GM12878 (cell line): ENCODE results near the gene ZNF350. TPM values are rescaled to one million over a fixed set of nuclear protein-coding genes. Genes with fewer than 3 reads are reported as not detected.

Experiments used
- ATAC-seq: fragments of 200-7000 bp; cut with Tn5 transposase; 3 replicates; pipeline ENCODE4 v1.9.1; 2020; ENCODE audit warnings: mild to moderate bottlenecking, moderate library complexity
- BruUV-seq: library from RNA; stranded (reverse); fragments of 400-500 nt; replicated peaks from 2 replicates; lab custom pipeline; 2021; lab: Mats Ljungman, UMichigan
- CTCF ChIA-PET: fragments of 300-600 bp; sonication (Branson Sonifier 250); formaldehyde crosslinking; extraction: SDS; loops from one replicate; lab custom pipeline; 2021; ENCODE audit warnings: inconsistent platforms; lab: Yijun Ruan, JAX
- POLR2A ChIA-PET: fragments of 350-600 bp; formaldehyde crosslinking; extraction: SDS; loops from one replicate; lab custom pipeline; 2021; ENCODE audit warnings: inconsistent platforms; lab: Charles Lee
- RAD21 ChIA-PET: fragments of 300-600 bp; sonication (Branson Sonifier 250); formaldehyde crosslinking; loops from one replicate; lab custom pipeline; 2023; ENCODE audit warnings: antibody characterized with exemption; ENCODE audit not compliant: unreplicated experiment; lab: Charles Lee
- SMC1A ChIA-PET: fragments of 300-600 bp; sonication (Branson Sonifier 250); formaldehyde crosslinking; loops from one replicate; lab custom pipeline; 2023; ENCODE audit not compliant: unreplicated experiment, uncharacterized antibody; lab: Charles Lee
- DNase-seq: peaks from one replicate; pipeline ENCODE4 v3.0.0-alpha.2; 2011; ENCODE audit warnings: low read depth, low spot score
- FAIRE-seq: peaks from 3 replicates; lab custom pipeline; 2011; peaks lifted over from hg19 to GRCh38; lab: Jason Lieb, UNC
- H2AFZ ChIP-seq: 2 replicates; pipeline ENCODE4 v1.6.0; 2011; ENCODE audit warnings: low read depth, low read length, control low read depth; ENCODE audit not compliant: control insufficient read depth
- H3K27ac ChIP-seq: 2 replicates; pipeline ENCODE4 v1.5.1; 2011; ENCODE audit warnings: control low read depth; ENCODE audit not compliant: control insufficient read depth, insufficient read depth
- H3K27me3 ChIP-seq, 2 experiments: replicated peaks in 1 of 2; 2 replicates each; pipeline versions ENCODE4 v1.6.0 to v1.6.1; 2011; ENCODE audit warnings: low read length in 1 of 2; ENCODE audit not compliant: control insufficient read depth in 2 of 2, insufficient read depth in 2 of 2
- H3K36me3 ChIP-seq, 2 experiments: 2 replicates each; pipeline ENCODE4 v1.5.1; 2011; ENCODE audit warnings: low read length in 1 of 2; ENCODE audit not compliant: control insufficient read depth in 2 of 2, insufficient read depth in 2 of 2
- H3K4me1 ChIP-seq: 2 replicates; pipeline ENCODE4 v1.6.1; 2011; ENCODE audit warnings: mild to moderate bottlenecking, low read length, moderate library complexity, mixed read lengths; ENCODE audit not compliant: control insufficient read depth, insufficient read depth
- H3K4me2 ChIP-seq: 2 replicates; pipeline ENCODE4 v1.6.0; 2011; ENCODE audit warnings: control low read depth; ENCODE audit not compliant: control insufficient read depth, insufficient read depth
- H3K4me3 ChIP-seq: fragments of 200-600 bp; sonication (generic); 2 replicates; pipeline ENCODE4 v1.5.1; 2016
- H3K79me2 ChIP-seq: 2 replicates; pipeline ENCODE4 v1.6.0; 2011; ENCODE audit warnings: low read length; ENCODE audit not compliant: control insufficient read depth, insufficient read depth
- H3K9ac ChIP-seq: 2 replicates; pipeline ENCODE4 v1.8.0; 2011; ENCODE audit warnings: low read length, control low read depth, mixed read lengths; ENCODE audit not compliant: control insufficient read depth, insufficient read depth
- H3K9me3 ChIP-seq: replicated peaks from 3 replicates; pipeline ENCODE4 v1.5.1; 2011; ENCODE audit warnings: mild to moderate bottlenecking, low read length; ENCODE audit not compliant: control insufficient read depth, insufficient read depth
- H4K20me1 ChIP-seq: 2 replicates; pipeline ENCODE4 v1.6.0; 2011; ENCODE audit not compliant: control insufficient read depth, insufficient read depth
- ATF3 ChIP-seq: IDR thresholded peaks from 2 replicates; pipeline ENCODE4 v1.6.1; 2011; ENCODE audit warnings: low read depth, mild to moderate bottlenecking, low read length, moderate library complexity, borderline replicate concordance; ENCODE audit errors: extremely low read depth
- CHD2 ChIP-seq: IDR thresholded peaks from 2 replicates; pipeline ENCODE4 v1.6.1; 2011; ENCODE audit warnings: low read depth, low read length, improper control_type of control experiment, borderline replicate concordance
- CREM ChIP-seq: IDR thresholded peaks from 2 replicates; pipeline ENCODE4 v1.6.1; 2014; ENCODE audit warnings: antibody characterized with exemption, low read depth
- E4F1 ChIP-seq: fragments of 450-650 bp; IDR thresholded peaks from 2 replicates; pipeline ENCODE4 v1.6.1; 2018; ENCODE audit warnings: borderline replicate concordance, mild to moderate bottlenecking; ENCODE audit not compliant: partially characterized antibody
- ELK1 ChIP-seq: IDR thresholded peaks from 2 replicates; pipeline ENCODE4 v1.6.1; 2012; ENCODE audit warnings: low read depth, low read length, improper control_type of control experiment
- ESRRA ChIP-seq: IDR thresholded peaks from 2 replicates; pipeline ENCODE4 v1.6.1; 2012; ENCODE audit warnings: mild to moderate bottlenecking, low read length, improper control_type of control experiment
- FOXK2 ChIP-seq: fragments of 450-650 bp; IDR thresholded peaks from 2 replicates; pipeline ENCODE4 v1.6.1; 2017; ENCODE audit warnings: mild to moderate bottlenecking, moderate library complexity
- JUND ChIP-seq: IDR thresholded peaks from 2 replicates; pipeline ENCODE4 v1.6.1; 2012; ENCODE audit warnings: low read depth, mild to moderate bottlenecking, low read length, improper control_type of control experiment, moderate library complexity
- NR2F1 ChIP-seq: fragments of 450-650 bp; conservative IDR thresholded peaks from 2 replicates; pipeline ENCODE4 v1.6.1; 2017; ENCODE audit warnings: mild to moderate bottlenecking
- SRF ChIP-seq, 2 experiments: IDR thresholded peaks; 2 replicates each; pipeline ENCODE4 v1.6.1; 2011; ENCODE audit warnings: low read depth in 2 of 2, low read length in 2 of 2, mild to moderate bottlenecking in 1 of 2, moderate library complexity in 1 of 2
- ZBED1 ChIP-seq: IDR thresholded peaks from 2 replicates; pipeline ENCODE4 v1.6.1; 2016; ENCODE audit warnings: borderline replicate concordance
- WGBS: methylation state at CpG from one replicate; pipeline ENCODE4 v1.1.6; 2016; ENCODE audit warnings: low lambda C conversion rate; ENCODE audit not compliant: insufficient replicate concordance, insufficient coverage; ENCODE audit errors: missing lambda C conversion rate; 5-methylcytosine and 5-hydroxymethylcytosine counted together
- in situ Hi-C: fragments of 300-500 bp; cut with MboI; formaldehyde crosslinking; loops from 9 replicates; pipeline ENCODE4 v1.14.3; 2018; ENCODE audit warnings: mixed read lengths
- intact Hi-C: fragments of 100-400 bp; cut with micrococcal nuclease; formaldehyde crosslinking; loops from one replicate; pipeline ENCODE4 v1.14.2; 2022; ENCODE audit not compliant: unreplicated experiment
- polyA plus RNA-seq, 11 experiments: library from polyadenylated mRNA; depleted of rRNA in 4 of 11; unstranded in 6 of 11; stranded (reverse) in 5 of 11; fragments of >200 nt; fragmentation: Nextera tagmentation in 4 of 11; fragmentation: Illumina TruSeq in 1 of 11; extraction: Ambion mirVana in 4 of 11; extraction: Trizol in 1 of 11; gene quantifications; 1 replicate in 1 of 11; 2 replicates in 10 of 11; pipeline versions ENCODE4 v1.2.1 to v1.2.3, GENCODE V29; 2011 to 2016; ENCODE audit warnings: inconsistent platforms in 2 of 11, missing spikeins in 2 of 11, low read depth in 1 of 11
- total RNA-seq, 4 experiments: library from RNA; depleted of rRNA in 3 of 4; stranded (reverse); fragments of >200 nt in 3 of 4; fragmentation: Illumina TruSeq in 1 of 4; extraction: Trizol in 1 of 4; gene quantifications; 2 replicates each; pipeline versions ENCODE4 v1.2.1 to v1.2.3, GENCODE V29; 2013 to 2021

The ZNF350 gene
- total and polyA plus RNA-seq, 10 of the 15 experiments (the other 5 are each of a cell fraction or from before 2014, with no cell fraction given) = 6.4 to 11.8 (median 10.0) TPM

GRCh38 chr19:51927859-51928258 is 58.8 kb downstream of the ZNF350 start:
- intact Hi-C loops (loop anchor here (2.0 to 10.0 kb wide), 3 partner anchors 59 to 309 kb away; partner anchors contain the start of genes ZNF350 and ZNF432), in situ Hi-C loops (no loop called here)
- ChIA-PET POLR2A (no interaction called here), RAD21 (no interaction called here), CTCF (no interaction called here), SMC1A (no interaction called here)
- no TSS peak for BruUV-seq
- peak overlapping the region; percentile 100 for H2AFZ ChIP-seq
- no peaks in the 10 kb centered on the region for H4K20me1 ChIP-seq
- peak overlapping the region; percentile 87 for H3K9ac ChIP-seq
- FAIRE-seq = no peak
- peak overlapping the region; percentile 28 for H3K4me2 ChIP-seq
- no peaks in the 10 kb centered on the region for H3K27me3 ChIP-seq
- no peak for ATAC-seq
- no peak for DNase-seq
- H3K4me1 ChIP-seq = 0 out of 2 replicates have a peak, but pooled peaks cover 2% of the 10 kb centered on the region
- H3K27ac ChIP-seq = peak overlapping the region; percentile 70; the same call in 1 of the 2 replicates
- WGBS = 35% methylated on average over 13 of the region's 13 CpGs
- no peak for TF ChIP-seq ZBED1
- no peak for TF ChIP-seq SRF (IDR thresholded peaks at IDR 0.05; ENCODE audit: low read depth in 2 of 2, low read length in 2 of 2)
- no peak for TF ChIP-seq CREM
- peak overlapping the region; percentile 77 for H3K4me3 ChIP-seq
- peaks cover 6% of the 10 kb centered on the region for H3K79me2 ChIP-seq
- H3K36me3 ChIP-seq = peaks cover under 1 to 7% of the 10 kb centered on the region in 2 experiments; a peak in 3 of 4 replicates
- H3K9me3 ChIP-seq = peaks cover 12% of the 10 kb centered on the region; the same call in 2 of the 3 replicates

GRCh38 chr19:51926784-51927741 is 59.6 kb downstream of the ZNF350 start, which contains the start of gene ZNF613:
TSS of gene ZNF613 (plus strand) at chr19:51927472. CDS start at chr19:51936221, 8,749 bp downstream.
- ChIA-PET POLR2A (no interaction called here), RAD21 (no interaction called here), CTCF (no interaction called here), SMC1A (no interaction called here)
- H3K4me1 ChIP-seq = 0 out of 2 replicates have a peak, but pooled peaks cover 2% of the 10 kb centered on the region
- H3K27me3 ChIP-seq = no peaks in the 10 kb centered on the region
- peaks cover 6% of the 10 kb centered on the region for H3K79me2 ChIP-seq
- WGBS = 2% methylated on average over 48 of the region's 52 CpGs
- intact Hi-C loops = loop anchor here (2.0 to 10.0 kb wide), 3 partner anchors 60 to 310 kb away; partner anchors contain the start of genes ZNF350 and ZNF432
- no TSS peak for BruUV-seq
- H4K20me1 ChIP-seq = no peaks in the 10 kb centered on the region
- ATAC-seq = peak; percentile 97
- peak within 1 kb of the TSS; percentile 28 for H3K4me2 ChIP-seq
- H3K36me3 ChIP-seq = peaks cover 0 to 7% of the 10 kb centered on the region in 2 experiments; a peak in 1 of 4 replicates
- H3K4me3 ChIP-seq = peak within 1 kb of the TSS; percentile 77
- peak; percentile 95 for FAIRE-seq
- peaks cover 12% of the 10 kb centered on the region; the same call in 2 of the 3 replicates for H3K9me3 ChIP-seq
- peak within 1 kb of the TSS; percentile 70 for H3K27ac ChIP-seq
- in situ Hi-C loops = no loop called here
- peak; percentile 89 for DNase-seq
- H3K9ac ChIP-seq = peak within 1 kb of the TSS; percentile 87
- peak within 1 kb of the TSS; percentile 100 for H2AFZ ChIP-seq
- TF ChIP-seq CHD2 (peak; percentile 64; the same call in 1 of the 2 replicates), FOXK2 (no peak), NR2F1 (no peak), ESRRA (peak; percentile 12; the same call in 1 of the 2 replicates), ELK1 (peak; percentile 21; the same call in 1 of the 2 replicates), E4F1 (no peak), ATF3 (no peak), JUND (no peak)
